IPS DF 6.9 (cell line): ENCODE measurements around the gene TBC1D22A.

Experiments
- DNase-seq: peaks from one replicate; pipeline ENCODE4 v3.0.0-alpha.2; 2013; ENCODE audit warnings: low read depth, low spot score
- H3K27ac ChIP-seq: one replicate; pipeline ENCODE4 v1.5.1; 2013; ENCODE audit warnings: low read length, control low read depth
- H3K27me3 ChIP-seq: 2 replicates; pipeline ENCODE4 v1.6.1; 2013; ENCODE audit warnings: mild to moderate bottlenecking, low read length; ENCODE audit not compliant: control insufficient read depth, insufficient read depth
- H3K36me3 ChIP-seq: 2 replicates; pipeline ENCODE4 v1.6.1; 2013; ENCODE audit warnings: low read length; ENCODE audit not compliant: control insufficient read depth, insufficient read depth
- H3K4me1 ChIP-seq: 2 replicates; pipeline ENCODE4 v1.6.1; 2013; ENCODE audit warnings: low read length; ENCODE audit not compliant: control insufficient read depth, insufficient read depth
- H3K4me3 ChIP-seq: 2 replicates; pipeline ENCODE4 v1.5.1; 2013; ENCODE audit warnings: mild to moderate bottlenecking, low read length
- H3K9me3 ChIP-seq: 2 replicates; pipeline ENCODE4 v1.6.1; 2013; ENCODE audit warnings: low read length, inconsistent platforms; ENCODE audit not compliant: control insufficient read depth, insufficient read depth
- WGBS: extraction: QIAGEN DNeasy Blood & Tissue Kit; methylation state at CpG from one replicate; pipeline ENCODE4 v1.1.7; 2013; ENCODE audit warnings: mixed read lengths, missing lambda C conversion rate; ENCODE audit not compliant: insufficient read length, insufficient coverage; 5-methylcytosine and 5-hydroxymethylcytosine counted together

Gene TBC1D22A

DNA sequence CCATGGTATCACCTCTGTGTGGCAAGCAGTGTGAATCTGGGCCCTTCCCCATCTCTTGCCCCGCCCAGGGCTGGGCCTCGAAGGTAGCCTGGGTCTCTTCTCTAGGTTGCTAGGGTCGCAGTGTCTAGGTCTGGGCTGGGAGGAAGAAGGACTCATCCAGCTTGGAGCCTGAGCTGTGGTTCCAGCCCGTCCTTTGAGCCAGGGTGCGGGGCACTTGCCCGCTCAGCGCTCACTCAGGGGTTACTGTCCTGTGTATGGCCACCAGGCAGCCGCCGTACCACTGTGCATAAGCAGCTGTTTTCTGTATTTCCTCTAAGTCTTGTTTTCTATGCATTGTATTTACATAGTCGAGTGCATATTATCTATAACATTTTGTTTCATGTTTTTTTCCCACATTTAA is 160.9 kb downstream of the TBC1D22A start:
- no peaks in the 10 kb centered on the region for H3K9me3 ChIP-seq
- no peaks in the 10 kb centered on the region for H3K36me3 ChIP-seq
- H3K27ac ChIP-seq: no peak overlapping the region
- DNase-seq: no peak
- H3K4me3 ChIP-seq: no peak overlapping the region
- no CpG with 5 or more reads among the region's 10 CpGs for WGBS
- H3K27me3 ChIP-seq: no peaks in the 10 kb centered on the region
- H3K4me1 ChIP-seq: no peaks in the 10 kb centered on the region

DNA sequence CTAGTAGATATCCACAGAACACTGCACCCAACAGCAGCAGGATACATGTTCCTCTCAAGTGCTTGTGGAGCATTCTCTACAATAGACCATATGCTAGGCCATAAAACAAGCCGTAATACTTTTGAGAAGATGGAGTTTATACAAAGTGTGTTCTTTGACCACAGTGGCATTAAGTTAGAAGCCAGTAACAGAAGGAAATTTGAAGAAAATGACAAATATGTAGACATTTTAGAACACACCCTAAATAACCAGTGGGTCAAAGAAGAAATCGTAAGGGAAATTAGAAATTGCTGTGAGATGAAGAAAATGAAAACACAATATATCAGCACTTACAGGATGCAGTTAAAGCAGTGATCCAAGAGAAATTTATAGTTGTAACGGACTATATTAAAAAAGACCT is 163.4 kb downstream of the TBC1D22A start:
- DNase-seq: no peak
- Histone ChIP-seq H3K27ac (no peak overlapping the region), H3K9me3 (no peaks in the 10 kb centered on the region), H3K4me1 (no peaks in the 10 kb centered on the region), H3K27me3 (no peaks in the 10 kb centered on the region), H3K36me3 (no peaks in the 10 kb centered on the region), H3K4me3 (no peak overlapping the region)
- WGBS: no CpG with 5 or more reads among the region's 3 CpGs

DNA sequence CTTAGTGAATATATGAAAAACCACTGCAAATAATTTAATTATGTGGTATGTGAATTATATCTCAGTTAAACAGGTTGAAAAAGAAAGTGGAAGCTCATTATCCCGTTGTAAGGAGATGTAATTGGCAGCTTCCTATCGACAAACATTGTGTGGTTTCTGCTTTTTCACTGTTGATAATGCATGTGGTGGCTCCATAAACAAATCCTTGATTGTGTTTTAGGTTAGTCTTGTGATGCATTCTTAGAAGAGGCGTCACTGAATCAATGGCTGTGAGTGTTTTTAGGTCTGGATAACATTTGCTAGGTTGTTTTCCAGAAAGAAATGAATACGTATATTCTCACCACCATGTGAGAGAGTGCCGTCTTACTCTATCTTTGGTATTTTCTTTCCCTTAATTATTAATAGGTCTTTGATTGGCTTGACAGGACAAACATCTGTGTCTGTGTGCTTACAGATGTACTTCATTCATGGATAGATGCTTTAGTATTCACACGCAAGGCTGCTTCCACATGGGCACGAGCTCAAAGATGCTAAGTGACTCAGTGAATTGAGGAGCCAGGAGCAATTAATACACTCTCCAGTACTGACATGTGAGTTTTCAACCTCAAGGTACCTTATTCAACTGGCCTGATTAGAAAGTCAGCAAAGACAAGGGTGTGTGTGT is 166.7 kb downstream of the TBC1D22A start:
- Histone ChIP-seq H3K36me3 (no peaks in the 10 kb centered on the region), H3K4me1 (no peaks in the 10 kb centered on the region), H3K27me3 (no peaks in the 10 kb centered on the region), H3K4me3 (no peak overlapping the region), H3K9me3 (no peaks in the 10 kb centered on the region), H3K27ac (no peak overlapping the region)
- no peak for DNase-seq
- no CpG with 5 or more reads among the region's 7 CpGs for WGBS

DNA sequence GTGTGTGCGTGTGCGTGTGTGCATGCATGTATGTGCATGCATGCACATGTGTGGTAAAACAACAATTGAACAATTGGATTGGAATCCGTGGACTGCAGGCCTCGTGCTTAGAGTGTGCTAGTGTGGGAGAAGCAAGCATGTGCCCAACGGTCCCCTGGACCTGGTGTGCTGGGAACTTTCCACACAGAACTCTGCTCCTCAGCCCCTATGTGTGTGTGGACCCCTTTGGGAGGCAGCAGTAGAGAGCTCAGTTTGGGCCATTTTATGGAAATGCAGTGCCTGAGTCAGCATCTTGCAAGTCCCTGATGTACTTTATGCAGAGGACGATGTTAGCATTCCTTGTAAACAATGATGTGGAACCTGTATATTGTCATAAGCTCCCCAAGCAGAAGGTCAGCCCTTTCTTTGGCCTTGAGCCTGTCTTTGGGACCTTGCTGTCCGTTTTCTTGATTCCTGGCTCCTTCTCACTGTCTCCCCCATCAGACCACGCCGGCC is 167.3 kb downstream of the TBC1D22A start:
- Histone ChIP-seq H3K27me3 (no peaks in the 10 kb centered on the region), H3K36me3 (no peaks in the 10 kb centered on the region), H3K4me1 (0 out of 2 replicates have a peak, but pooled peaks cover 3% of the 10 kb centered on the region), H3K27ac (no peak overlapping the region), H3K9me3 (no peaks in the 10 kb centered on the region), H3K4me3 (no peak overlapping the region)
- no peak for DNase-seq
- no CpG with 5 or more reads among the region's 9 CpGs for WGBS

DNA sequence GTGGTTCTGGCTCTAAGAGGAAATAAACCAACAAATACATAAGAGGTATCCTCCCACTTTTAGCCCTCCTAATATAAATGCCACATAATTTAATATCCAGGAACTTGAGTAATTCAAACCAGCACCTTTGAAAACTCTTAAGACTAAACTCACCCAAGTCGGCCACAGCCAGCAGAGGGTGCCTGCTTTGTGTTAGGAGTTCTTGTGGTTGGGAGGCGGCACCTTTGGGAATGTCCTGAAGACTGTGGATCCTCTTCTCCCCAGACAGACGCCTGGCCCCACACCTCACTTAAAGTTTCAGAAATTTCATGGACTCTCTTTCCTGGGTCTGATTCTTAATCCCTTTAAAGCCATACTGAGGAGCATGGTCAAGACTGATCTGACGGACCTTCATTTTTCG is 169.0 kb downstream of the TBC1D22A start:
- no peak overlapping the region for H3K4me3 ChIP-seq
- H3K4me1 ChIP-seq: 0 out of 2 replicates have a peak, but pooled peaks cover 3% of the 10 kb centered on the region
- no peaks in the 10 kb centered on the region for H3K9me3 ChIP-seq
- H3K27ac ChIP-seq: no peak overlapping the region
- no peaks in the 10 kb centered on the region for H3K27me3 ChIP-seq
- WGBS: no CpG with 5 or more reads among the region's 5 CpGs
- H3K36me3 ChIP-seq: no peaks in the 10 kb centered on the region; the same call in 1 of the 2 replicates
- no peak for DNase-seq

DNA sequence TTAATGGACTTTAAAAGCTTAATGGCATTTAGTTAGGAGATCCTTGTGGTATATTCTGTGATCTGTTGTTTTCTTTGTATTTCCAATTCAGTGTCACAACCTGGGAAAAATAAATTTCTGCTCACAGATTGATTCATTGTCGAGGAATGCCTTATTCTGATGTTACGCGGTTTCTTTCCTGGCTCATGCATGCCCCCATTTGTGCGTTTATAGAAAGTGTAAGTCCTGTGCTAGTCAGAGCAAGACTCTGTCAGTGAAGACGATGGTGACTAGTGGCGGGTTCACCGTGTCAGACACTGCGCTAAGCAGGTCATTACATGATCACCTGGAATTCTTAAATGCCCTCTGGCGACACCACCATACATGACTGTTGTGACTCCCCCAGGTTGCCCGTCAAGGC is 169.4 kb downstream of the TBC1D22A start:
- Histone ChIP-seq H3K27me3 (no peaks in the 10 kb centered on the region), H3K4me1 (0 out of 2 replicates have a peak, but pooled peaks cover 3% of the 10 kb centered on the region), H3K36me3 (no peaks in the 10 kb centered on the region; the same call in 1 of the 2 replicates), H3K27ac (no peak overlapping the region), H3K9me3 (no peaks in the 10 kb centered on the region), H3K4me3 (no peak overlapping the region)
- no CpG with 5 or more reads among the region's 10 CpGs for WGBS
- DNase-seq: no peak

DNA sequence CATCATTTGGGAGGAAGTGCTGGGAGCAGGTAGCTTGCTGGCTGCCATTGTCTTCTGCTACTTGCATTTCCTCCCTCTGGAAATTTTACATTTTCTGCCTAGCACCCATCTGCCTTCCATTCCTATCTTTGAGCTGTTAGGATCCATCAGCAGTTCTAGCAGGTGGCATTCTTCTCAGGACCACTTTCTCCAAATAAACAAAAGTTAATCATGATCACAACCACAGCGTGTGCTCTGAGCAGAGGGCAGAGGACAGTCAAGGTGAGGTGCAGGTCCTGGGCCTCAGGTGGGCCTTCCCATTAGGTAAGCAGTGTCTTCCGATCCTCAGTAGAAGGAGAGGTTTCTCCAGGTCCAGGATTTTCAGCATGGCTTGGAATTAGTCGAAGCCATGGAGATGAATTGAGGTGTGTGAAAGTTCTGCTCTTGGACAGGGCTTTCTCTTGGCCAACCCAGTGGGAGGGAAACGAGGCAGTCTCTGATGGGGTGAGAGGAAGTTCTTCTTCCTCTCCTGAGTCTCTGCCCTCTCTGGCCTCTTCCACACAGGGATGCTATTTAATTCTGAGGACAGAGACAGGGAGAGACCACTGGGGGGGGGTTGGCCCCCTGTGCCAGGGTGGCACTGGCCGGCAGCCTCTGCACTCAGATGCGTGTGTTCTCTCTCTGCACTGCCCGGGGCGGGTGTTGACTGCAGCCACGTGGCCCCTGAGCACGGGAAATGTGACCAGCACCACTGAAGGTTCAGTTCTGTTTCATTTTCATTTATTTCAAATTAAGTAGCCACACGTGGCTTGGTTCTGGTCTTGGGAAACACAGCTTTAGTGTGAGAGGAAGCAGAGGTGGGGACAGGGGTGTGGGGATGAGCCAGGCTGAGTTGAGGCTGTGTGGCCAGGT is 170.8 kb downstream of the TBC1D22A start:
- Histone ChIP-seq H3K4me1 (0 out of 2 replicates have a peak, but pooled peaks cover 3% of the 10 kb centered on the region), H3K27ac (no peak overlapping the region), H3K36me3 (no peaks in the 10 kb centered on the region; the same call in 1 of the 2 replicates), H3K27me3 (no peaks in the 10 kb centered on the region), H3K9me3 (no peaks in the 10 kb centered on the region), H3K4me3 (no peak overlapping the region)
- DNase-seq: no peak
- WGBS: no CpG with 5 or more reads among the region's 11 CpGs

DNA sequence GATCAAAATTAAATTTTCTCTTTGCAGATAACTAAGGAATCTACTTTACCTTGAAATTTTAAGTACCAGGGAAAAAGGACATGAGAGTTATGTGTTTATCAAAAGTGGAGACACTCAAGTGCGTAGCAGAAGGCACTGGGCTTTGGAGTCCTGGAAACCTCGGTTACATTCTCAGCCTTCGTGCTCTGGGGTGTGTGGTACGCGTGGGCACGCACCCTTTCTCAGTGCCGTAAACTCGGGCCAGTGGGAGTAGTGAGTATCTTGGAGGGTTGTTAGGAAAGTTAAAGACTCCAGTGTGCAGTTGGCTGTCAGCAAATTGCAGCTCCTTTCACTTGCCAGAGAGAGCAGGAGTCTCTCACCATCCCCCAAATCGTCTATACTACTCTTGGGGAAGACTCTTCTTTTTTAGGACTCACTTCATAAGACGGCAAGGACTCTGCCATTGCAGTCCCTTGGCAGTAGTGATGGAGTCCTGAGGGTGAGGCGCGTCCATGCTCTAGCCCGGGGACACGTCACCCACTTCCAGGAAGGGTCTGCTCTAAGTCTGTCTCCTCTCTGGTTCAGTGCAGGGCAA is 171.8 kb downstream of the TBC1D22A start:
- Histone ChIP-seq H3K9me3 (no peaks in the 10 kb centered on the region), H3K4me1 (0 out of 2 replicates have a peak, but pooled peaks cover 3% of the 10 kb centered on the region), H3K36me3 (no peaks in the 10 kb centered on the region; the same call in 1 of the 2 replicates), H3K4me3 (no peak overlapping the region), H3K27ac (no peak overlapping the region), H3K27me3 (no peaks in the 10 kb centered on the region)
- no peak for DNase-seq
- no CpG with 5 or more reads among the region's 14 CpGs for WGBS

DNA sequence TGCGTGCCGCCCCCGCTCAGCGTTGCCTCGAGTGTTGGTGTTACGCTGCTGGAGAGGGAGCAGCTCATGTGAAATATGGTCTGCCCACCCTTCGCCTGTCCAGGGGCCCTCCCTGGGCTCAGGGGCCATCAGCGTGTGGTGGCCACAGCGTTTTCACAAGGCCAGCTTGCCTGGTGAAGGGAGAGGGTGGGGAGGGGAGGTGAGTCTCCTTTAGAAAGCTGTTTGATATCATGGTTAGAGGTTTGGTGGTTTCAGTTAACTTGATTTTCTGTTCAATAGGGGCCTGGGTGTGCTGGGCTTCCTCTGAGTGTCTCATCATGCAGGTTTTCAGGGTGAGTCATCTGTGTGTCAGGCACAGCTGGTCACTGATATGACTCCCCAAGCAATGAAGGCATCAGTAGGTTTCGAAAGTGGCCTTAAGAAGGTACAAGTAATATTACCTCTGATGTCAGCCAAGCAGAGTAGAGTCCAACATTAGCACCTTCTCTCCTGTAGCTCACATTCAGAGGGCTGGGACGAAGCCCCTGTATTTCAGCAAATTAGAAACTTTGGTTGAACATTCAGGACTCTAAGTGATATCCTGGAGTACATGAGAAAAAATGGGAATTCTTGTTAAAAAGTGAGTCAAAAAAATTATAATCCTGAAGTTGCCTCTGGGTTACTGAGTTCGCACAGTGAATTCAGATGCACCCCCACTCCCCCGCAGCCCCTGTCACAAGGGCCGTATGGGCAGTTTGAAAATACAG is 172.5 kb downstream of the TBC1D22A start:
- H3K4me1 ChIP-seq: 0 out of 2 replicates have a peak, but pooled peaks cover 3% of the 10 kb centered on the region
- H3K9me3 ChIP-seq: no peaks in the 10 kb centered on the region
- WGBS: no CpG with 5 or more reads among the region's 14 CpGs
- H3K36me3 ChIP-seq: no peaks in the 10 kb centered on the region; the same call in 1 of the 2 replicates
- no peaks in the 10 kb centered on the region for H3K27me3 ChIP-seq
- no peak overlapping the region for H3K4me3 ChIP-seq
- H3K27ac ChIP-seq: no peak overlapping the region
- no peak for DNase-seq
